Activated T-cell treated with anti-CD3 and anti-CD28 coated beads, Interleukin-2, amount 50 U/mL, for 72 hours (primary cell): ENCODE results near the gene TTC7B. TPM values are rescaled to one million over a fixed set of nuclear protein-coding genes. Genes with fewer than 3 reads are reported as not detected.

Source experiments
- ATAC-seq, 2 donors: fragments of 150-1000 bp; cut with Tn5 transposase; replicated peaks in 1 of 2; 2 replicates each; pipeline ENCODE4 v1.10.0; 2021; ENCODE audit warnings: moderate library complexity in 2 of 2, mild to moderate bottlenecking in 1 of 2
- DNase-seq, 2 donors: peaks; one replicate each; pipeline ENCODE4 v3.0.0; 2021 to 2022; ENCODE audit warnings: mixed read lengths in 1 of 2
- H3K27ac Mint-ChIP-seq: one replicate; pipeline ENCODE4 v1.8.0; 2022; ENCODE audit warnings: mild to moderate bottlenecking, moderate library complexity, mixed read lengths
- H3K27me3 Mint-ChIP-seq: one replicate; pipeline ENCODE4 v1.8.0; 2022; ENCODE audit warnings: low read depth, mixed read lengths
- H3K36me3 Mint-ChIP-seq, 2 donors: one replicate each; pipeline ENCODE4 v1.8.0; 2022; ENCODE audit warnings: mixed read lengths in 2 of 2, mild to moderate bottlenecking in 1 of 2; ENCODE audit not compliant: insufficient read depth in 2 of 2
- H3K4me1 Mint-ChIP-seq: one replicate; pipeline ENCODE4 v1.8.0; 2022; ENCODE audit warnings: low read depth, mixed read lengths
- H3K4me3 Mint-ChIP-seq, 2 donors: one replicate each; pipeline ENCODE4 v1.8.0; 2022; ENCODE audit warnings: mild to moderate bottlenecking in 2 of 2, mixed read lengths in 2 of 2, moderate library complexity in 2 of 2
- H3K9me3 Mint-ChIP-seq, 2 donors: one replicate each; pipeline ENCODE4 v1.8.0; 2022; ENCODE audit warnings: mixed read lengths in 2 of 2
- total RNA-seq, 2 donors: library from RNA; stranded (reverse); gene quantifications; one replicate each; pipeline ENCODE4 v1.2.3, GENCODE V29; 2022

The TTC7B gene
- total RNA-seq, 2 donors from 2014 or later: 9.2 to 10.7 TPM

GRCh38 chr14:90733139-90733808 lies 83.0 kb downstream of the TTC7B start:
- Mint-ChIP-seq H3K9me3 (no peaks in the 10 kb centered on the region), H3K27ac (no peak overlapping the region), H3K4me3 (no peak overlapping the region), H3K4me1 (no peaks in the 10 kb centered on the region), H3K36me3 (no peaks in the 10 kb centered on the region), H3K27me3 (no peaks in the 10 kb centered on the region)
- no peak for ATAC-seq
- no peak for DNase-seq

- no peak overlapping the region for H3K4me3 Mint-ChIP-seq
- no peaks in the 10 kb centered on the region for H3K4me1 Mint-ChIP-seq
- no peak for ATAC-seq
- no peaks in the 10 kb centered on the region for H3K36me3 Mint-ChIP-seq
- DNase-seq: no peak
- no peak overlapping the region for H3K27ac Mint-ChIP-seq
- H3K27me3 Mint-ChIP-seq: no peaks in the 10 kb centered on the region
- H3K9me3 Mint-ChIP-seq: no peaks in the 10 kb centered on the region
Observed at GRCh38 chr14:90732718-90733117, 83.5 kb downstream of the TTC7B start.

- H3K9me3 Mint-ChIP-seq: no peaks in the 10 kb centered on the region
- H3K27ac Mint-ChIP-seq: no peak overlapping the region
- no peak for ATAC-seq
- no peaks in the 10 kb centered on the region for H3K4me1 Mint-ChIP-seq
- no peaks in the 10 kb centered on the region for H3K36me3 Mint-ChIP-seq
- no peaks in the 10 kb centered on the region for H3K27me3 Mint-ChIP-seq
- DNase-seq: no peak
- no peak overlapping the region for H3K4me3 Mint-ChIP-seq
Observed at GRCh38 chr14:90732139-90732538, 84.1 kb downstream of the TTC7B start.

GRCh38 chr14:90731487-90731886 lies 84.7 kb downstream of the TTC7B start:
- H3K36me3 Mint-ChIP-seq: no peaks in the 10 kb centered on the region
- DNase-seq (no peak), ATAC-seq (no peak)
- no peaks in the 10 kb centered on the region for H3K4me1 Mint-ChIP-seq
- no peak overlapping the region for H3K27ac Mint-ChIP-seq
- H3K9me3 Mint-ChIP-seq: no peaks in the 10 kb centered on the region
- no peaks in the 10 kb centered on the region for H3K27me3 Mint-ChIP-seq
- H3K4me3 Mint-ChIP-seq: no peak overlapping the region

- Mint-ChIP-seq H3K36me3 (no peaks in the 10 kb centered on the region), H3K4me1 (no peaks in the 10 kb centered on the region), H3K9me3 (no peaks in the 10 kb centered on the region), H3K4me3 (no peak overlapping the region), H3K27ac (no peak overlapping the region), H3K27me3 (no peaks in the 10 kb centered on the region)
- DNase-seq (no peak), ATAC-seq (no peak)
Observed at GRCh38 chr14:90730206-90730766, 85.9 kb downstream of the TTC7B start.

GRCh38 chr14:90728951-90729350 lies 87.3 kb downstream of the TTC7B start:
- Mint-ChIP-seq H3K4me3 (no peak overlapping the region), H3K4me1 (no peaks in the 10 kb centered on the region), H3K27ac (no peak overlapping the region), H3K27me3 (no peaks in the 10 kb centered on the region), H3K9me3 (no peaks in the 10 kb centered on the region), H3K36me3 (no peaks in the 10 kb centered on the region)
- DNase-seq (no peak), ATAC-seq (no peak)

GRCh38 chr14:90727082-90727481 lies 89.1 kb downstream of the TTC7B start:
- DNase-seq (no peak), ATAC-seq (no peak)
- no peaks in the 10 kb centered on the region for H3K36me3 Mint-ChIP-seq
- H3K27ac Mint-ChIP-seq: no peak overlapping the region
- no peak overlapping the region for H3K4me3 Mint-ChIP-seq
- no peaks in the 10 kb centered on the region for H3K9me3 Mint-ChIP-seq
- H3K4me1 Mint-ChIP-seq: no peaks in the 10 kb centered on the region
- no peaks in the 10 kb centered on the region for H3K27me3 Mint-ChIP-seq

- ATAC-seq (no peak), DNase-seq (no peak)
- no peaks in the 10 kb centered on the region for H3K36me3 Mint-ChIP-seq
- H3K4me1 Mint-ChIP-seq: no peaks in the 10 kb centered on the region
- H3K9me3 Mint-ChIP-seq: no peaks in the 10 kb centered on the region
- no peak overlapping the region for H3K27ac Mint-ChIP-seq
- no peak overlapping the region for H3K4me3 Mint-ChIP-seq
- H3K27me3 Mint-ChIP-seq: no peaks in the 10 kb centered on the region
Observed at GRCh38 chr14:90726656-90727055, 89.6 kb downstream of the TTC7B start.

GRCh38 chr14:90724866-90725265 lies 91.4 kb downstream of the TTC7B start:
- no peak overlapping the region for H3K4me3 Mint-ChIP-seq
- no peak for DNase-seq
- ATAC-seq: no peak
- H3K36me3 Mint-ChIP-seq: no peaks in the 10 kb centered on the region
- H3K9me3 Mint-ChIP-seq: no peaks in the 10 kb centered on the region
- no peaks in the 10 kb centered on the region for H3K27me3 Mint-ChIP-seq
- H3K27ac Mint-ChIP-seq: no peak overlapping the region
- peaks cover 5% of the 10 kb centered on the region for H3K4me1 Mint-ChIP-seq

- H3K27me3 Mint-ChIP-seq: no peaks in the 10 kb centered on the region
- no peak for ATAC-seq
- H3K27ac Mint-ChIP-seq: no peak overlapping the region
- H3K4me3 Mint-ChIP-seq: no peak overlapping the region
- H3K36me3 Mint-ChIP-seq: no peaks in the 10 kb centered on the region
- no peaks in the 10 kb centered on the region for H3K9me3 Mint-ChIP-seq
- H3K4me1 Mint-ChIP-seq: peaks cover 6% of the 10 kb centered on the region
- DNase-seq: no peak
Observed at GRCh38 chr14:90722590-90722989, 93.6 kb downstream of the TTC7B start.

GRCh38 chr14:90721619-90722305 lies 94.5 kb downstream of the TTC7B start:
- no peaks in the 10 kb centered on the region for H3K27me3 Mint-ChIP-seq
- no peak overlapping the region for H3K27ac Mint-ChIP-seq
- H3K36me3 Mint-ChIP-seq: no peaks in the 10 kb centered on the region
- no peaks in the 10 kb centered on the region for H3K9me3 Mint-ChIP-seq
- H3K4me1 Mint-ChIP-seq: peaks cover 6% of the 10 kb centered on the region
- ATAC-seq: peak; percentile 36 to 82
- no peak overlapping the region for H3K4me3 Mint-ChIP-seq
- DNase-seq: peak in 1 of 2 donors; percentile 9

GRCh38 chr14:90720832-90721231 lies 95.4 kb downstream of the TTC7B start:
- H3K27ac Mint-ChIP-seq: no peak overlapping the region
- no peak overlapping the region for H3K4me3 Mint-ChIP-seq
- H3K4me1 Mint-ChIP-seq: peaks cover 6% of the 10 kb centered on the region
- no peak for DNase-seq
- ATAC-seq: no peak
- H3K36me3 Mint-ChIP-seq: no peaks in the 10 kb centered on the region
- no peaks in the 10 kb centered on the region for H3K27me3 Mint-ChIP-seq
- H3K9me3 Mint-ChIP-seq: no peaks in the 10 kb centered on the region

- no peak overlapping the region for H3K4me3 Mint-ChIP-seq
- H3K9me3 Mint-ChIP-seq: no peaks in the 10 kb centered on the region
- no peak for ATAC-seq
- peaks cover 6% of the 10 kb centered on the region for H3K4me1 Mint-ChIP-seq
- no peaks in the 10 kb centered on the region for H3K36me3 Mint-ChIP-seq
- no peaks in the 10 kb centered on the region for H3K27me3 Mint-ChIP-seq
- H3K27ac Mint-ChIP-seq: no peak overlapping the region
- no peak for DNase-seq
Observed at GRCh38 chr14:90720336-90720735, 95.9 kb downstream of the TTC7B start.

GRCh38 chr14:90717916-90718315 lies 98.3 kb downstream of the TTC7B start:
- DNase-seq: no peak
- ATAC-seq: no peak
- H3K27me3 Mint-ChIP-seq: no peaks in the 10 kb centered on the region
- H3K9me3 Mint-ChIP-seq: no peaks in the 10 kb centered on the region
- peaks cover 6% of the 10 kb centered on the region for H3K4me1 Mint-ChIP-seq
- H3K36me3 Mint-ChIP-seq: no peaks in the 10 kb centered on the region
- no peak overlapping the region for H3K4me3 Mint-ChIP-seq
- no peak overlapping the region for H3K27ac Mint-ChIP-seq
